Psoas muscle (tissue), 8 donors: ENCODE measurements around the gene IRF8. TPM values are rescaled to one million over a fixed set of nuclear protein-coding genes. Genes with fewer than 3 reads are reported as not detected.
A peak's percentile ranks its signal among the peaks of the same experiment; 100 is the strongest.

Experiments
- ATAC-seq, 4 donors: fragments of 200-7000 bp; cut with Tn5 transposase; one replicate each; pipeline ENCODE4 v1.9.1; 2020; ENCODE audit warnings: moderate library complexity in 3 of 4, mild to moderate bottlenecking in 2 of 4
- DNase-seq, 2 donors: peaks; one replicate each; pipeline ENCODE4 v3.0.0-alpha.2; 2020
- H3K27ac ChIP-seq: fragments of 200-600 bp; one replicate; pipeline ENCODE4 v1.8.0; 2022
- H3K27me3 ChIP-seq, 3 donors: fragments of 200-600 bp in 1 of 3; one replicate each; pipeline versions ENCODE4 v1.6.1 to v1.8.0; 2013 to 2022; ENCODE audit warnings: low read length in 2 of 3, mild to moderate bottlenecking in 2 of 3, moderate library complexity in 1 of 3; ENCODE audit not compliant: insufficient read depth in 3 of 3
- H3K36me3 ChIP-seq, 2 donors: fragments of 200-600 bp in 1 of 2; one replicate each; pipeline versions ENCODE4 v1.6.1 to v1.8.0; 2013 to 2022; ENCODE audit warnings: low read depth in 1 of 2, mild to moderate bottlenecking in 1 of 2, moderate library complexity in 1 of 2; ENCODE audit not compliant: insufficient read depth in 1 of 2
- H3K4me1 ChIP-seq: fragments of 200-600 bp; one replicate; pipeline ENCODE4 v1.8.0; 2022
- H3K4me3 ChIP-seq: fragments of 200-600 bp; one replicate; pipeline ENCODE4 v1.8.0; 2022; ENCODE audit warnings: mild to moderate bottlenecking
- H3K9me3 ChIP-seq: fragments of 200-600 bp; one replicate; pipeline ENCODE4 v1.8.0; 2022
- WGBS, 3 donors: extraction: QIAGEN DNeasy Blood & Tissue Kit; methylation state at CpG; one replicate each; pipeline versions ENCODE4 v1.1.6 to v1.1.7; 2013; 5-methylcytosine and 5-hydroxymethylcytosine counted together
- intact Hi-C, 2 donors: fragments of 100-400 bp; cut with DNase I; formaldehyde crosslinking; loops; one replicate each; pipeline versions ENCODE4 v1.11.0 to v1.14.2; 2022
- polyA plus RNA-seq, 3 donors: library from polyadenylated mRNA; stranded (reverse); fragments of 200-250 nt; gene quantifications; one replicate each; pipeline ENCODE4 v1.2.3, GENCODE V29; 2013
- total RNA-seq, 4 donors: library from RNA; stranded (reverse); fragmentation: NEBNext Ultra II Directional in 2 of 4; extraction: Animal tissue kit (Norgen Biotek cat#: 25700) in 2 of 4; gene quantifications; one replicate each; pipeline versions ENCODE4 v1.2.1 to v1.2.4, GENCODE V29; 2021 to 2023
- TF ChIP-seq, protein P1 (sequence below): fragments of 200-600 bp; IDR thresholded peaks from one replicate; pipeline ENCODE4 v1.8.0; 2022; ENCODE audit warnings: antibody characterized with exemption
- donor health status: healthy with polysubstance abuse.
- donor health status: DM: no; HTN: no; CAD: no; lungs with moderate emphysema.
- donor health status: Bipolar disorder and iron deficiency.
- donor health status: healthy.
- donor health status: DM: yes; HTN: yes; CAD: no.
- donor health status: DM: no; HTN: no; CAD: no.
- donor health status: DM: no; HTN: no; CAD: no.
- donor health status: DM: yes; HTN: yes; CAD: no.

Gene IRF8
- total and polyA plus RNA-seq, 7 donors, result 0.23 to 2.8 (median 1.1) TPM

DNA sequence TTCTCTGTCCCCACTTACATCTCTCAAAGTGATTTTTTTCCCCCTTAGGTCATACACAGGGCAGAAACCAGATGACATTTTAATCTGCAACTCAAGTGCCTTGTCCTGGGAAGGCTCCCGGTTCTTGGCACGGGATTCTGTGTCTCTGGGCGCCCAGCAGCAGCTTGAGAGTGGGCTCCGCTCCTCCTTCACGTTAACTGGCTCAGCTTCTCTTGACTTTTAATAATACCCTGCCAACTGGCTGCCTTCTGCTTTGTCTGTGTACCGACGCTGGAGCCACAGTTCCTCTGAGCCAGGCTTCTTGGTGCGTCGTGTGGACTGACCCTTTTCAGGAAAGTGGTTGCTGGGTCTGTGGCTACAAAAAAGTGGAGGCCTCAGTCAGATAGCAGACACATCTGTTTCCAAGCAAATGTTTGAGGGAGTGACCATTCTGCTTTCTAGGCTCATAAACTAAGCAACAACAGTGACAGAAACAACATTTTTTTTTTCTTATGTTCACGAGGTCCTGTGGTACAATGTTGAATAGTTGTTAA lies 64.9 kb downstream of the IRF8 start:
- DNase-seq (peak; percentile 46 to 73), ATAC-seq (no peak)
- Histone ChIP-seq H3K36me3 (no peaks in the 10 kb centered on the region), H3K27ac (no peak overlapping the region), H3K4me1 (no peaks in the 10 kb centered on the region), H3K27me3 (peaks cover 0 to 5% (median 3%) of the 10 kb centered on the region in 3 donors), H3K9me3 (no peaks in the 10 kb centered on the region), H3K4me3 (no peak overlapping the region)
- intact Hi-C loops, result no loop called here
- TF ChIP-seq, protein P1, sequence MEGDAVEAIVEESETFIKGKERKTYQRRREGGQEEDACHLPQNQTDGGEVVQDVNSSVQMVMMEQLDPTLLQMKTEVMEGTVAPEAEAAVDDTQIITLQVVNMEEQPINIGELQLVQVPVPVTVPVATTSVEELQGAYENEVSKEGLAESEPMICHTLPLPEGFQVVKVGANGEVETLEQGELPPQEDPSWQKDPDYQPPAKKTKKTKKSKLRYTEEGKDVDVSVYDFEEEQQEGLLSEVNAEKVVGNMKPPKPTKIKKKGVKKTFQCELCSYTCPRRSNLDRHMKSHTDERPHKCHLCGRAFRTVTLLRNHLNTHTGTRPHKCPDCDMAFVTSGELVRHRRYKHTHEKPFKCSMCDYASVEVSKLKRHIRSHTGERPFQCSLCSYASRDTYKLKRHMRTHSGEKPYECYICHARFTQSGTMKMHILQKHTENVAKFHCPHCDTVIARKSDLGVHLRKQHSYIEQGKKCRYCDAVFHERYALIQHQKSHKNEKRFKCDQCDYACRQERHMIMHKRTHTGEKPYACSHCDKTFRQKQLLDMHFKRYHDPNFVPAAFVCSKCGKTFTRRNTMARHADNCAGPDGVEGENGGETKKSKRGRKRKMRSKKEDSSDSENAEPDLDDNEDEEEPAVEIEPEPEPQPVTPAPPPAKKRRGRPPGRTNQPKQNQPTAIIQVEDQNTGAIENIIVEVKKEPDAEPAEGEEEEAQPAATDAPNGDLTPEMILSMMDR, result no peak
- WGBS, 3 donors, result 14 to 19% (median 17%) methylated on average over 10 of the region's 10 CpGs

- intact Hi-C loops, result no loop called here
- DNase-seq, result no peak
- H3K9me3 ChIP-seq, result no peaks in the 10 kb centered on the region
Measured at GRCh38 chr16:85965125-85965524, 66.2 kb downstream of the IRF8 start.

DNA sequence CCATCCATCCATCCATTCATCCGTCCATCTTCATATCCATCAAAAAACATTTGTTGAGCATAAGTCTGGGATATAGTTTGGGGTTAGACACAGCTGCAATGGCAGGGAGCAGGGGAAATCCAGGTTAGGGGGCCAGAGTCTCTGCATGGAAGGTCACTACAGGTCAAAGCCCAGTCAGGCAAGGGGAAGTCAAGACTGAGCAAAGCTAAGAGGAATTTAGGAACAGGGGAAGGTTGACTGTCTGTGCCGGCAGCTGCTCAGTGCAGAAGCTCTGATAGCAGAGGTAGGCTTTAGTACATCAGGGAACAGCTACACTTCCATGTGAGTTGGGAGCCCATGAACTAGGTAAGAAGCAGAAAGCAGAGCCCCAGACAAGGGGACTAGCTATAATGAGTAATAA lies 68.1 kb downstream of the IRF8 start:
- WGBS, 3 donors, result 15 to 64% (median 57%) methylated on average over 2 of the region's 2 CpGs
- H3K27ac ChIP-seq, result no peak overlapping the region
- TF ChIP-seq, protein P1, result no peak
- H3K4me3 ChIP-seq, result no peak overlapping the region
- DNase-seq (no peak), ATAC-seq (no peak)
- no peaks in the 10 kb centered on the region for H3K36me3 ChIP-seq
- peaks cover 0 to 5% (median 3%) of the 10 kb centered on the region in 3 donors for H3K27me3 ChIP-seq
- no peaks in the 10 kb centered on the region for H3K9me3 ChIP-seq
- intact Hi-C loops, result no loop called here
- H3K4me1 ChIP-seq, result no peaks in the 10 kb centered on the region

More at GRCh38 chr16:85965125-85965524, 66.2 kb downstream of the IRF8 start:
- no peak for ATAC-seq
- WGBS, 3 donors, result 82 to 86% (median 85%) methylated on average over 7 of the region's 7 CpGs
- H3K27ac ChIP-seq, result no peak overlapping the region
- TF ChIP-seq, protein P1, result no peak
- peaks cover 0 to 5% (median 3%) of the 10 kb centered on the region in 3 donors for H3K27me3 ChIP-seq
- H3K36me3 ChIP-seq, result no peaks in the 10 kb centered on the region
- no peak overlapping the region for H3K4me3 ChIP-seq
- H3K4me1 ChIP-seq, result no peaks in the 10 kb centered on the region

- TF ChIP-seq, protein P1, result no peak
- WGBS, 3 donors, result 59 to 67% (median 59%) methylated on average over 14 of the region's 14 CpGs
- Histone ChIP-seq H3K27me3 (peaks cover 0 to 5% (median 1%) of the 10 kb centered on the region in 3 donors), H3K9me3 (no peaks in the 10 kb centered on the region), H3K36me3 (no peaks in the 10 kb centered on the region), H3K27ac (no peak overlapping the region), H3K4me3 (no peak overlapping the region), H3K4me1 (no peaks in the 10 kb centered on the region)
- DNase-seq, result no peak
- ATAC-seq, result no peak
- intact Hi-C loops, result no loop called here
Measured at GRCh38 chr16:85968041-85968920, 69.3 kb downstream of the IRF8 start.
